ENCODE measurements around the gene HTN3. TPM values are rescaled to one million over a fixed set of nuclear protein-coding genes. Genes with fewer than 3 reads are reported as not detected.

HTN3 gene
- total and polyA plus RNA-seq, 9 of the 15 experiments (the other 6 are each of a cell fraction or from before 2014, with no cell fraction given): not detected

GRCh38 chr4:69999420-69999819 is 28.8 kb upstream of the HTN3 start:
- Histone ChIP-seq H3K9me3 (replicated peaks; ENCODE audit: control insufficient read depth, insufficient read depth, low read depth, low read length) (no peaks in the 10 kb centered on the region), H3K27ac (ENCODE audit: extremely low read depth, low read depth, low read length) (no peak overlapping the region), H3K36me3 (ENCODE audit: control insufficient read depth, insufficient read depth, low read length) (no peaks in the 10 kb centered on the region), H2AFZ (ENCODE audit: low read depth, low read length) (no peak overlapping the region), H4K20me1 (replicated peaks; ENCODE audit: control insufficient read depth, insufficient read depth, low read length) (no peaks in the 10 kb centered on the region), H3K9me1 (ENCODE audit: control insufficient read depth, insufficient read depth, low read length) (no peaks in the 10 kb centered on the region), H3K79me2 (ENCODE audit: control insufficient read depth, insufficient read depth, low read length) (no peaks in the 10 kb centered on the region), H3K4me1 (replicated peaks in 1 of 2; ENCODE audit: control insufficient read depth in 2 of 2, insufficient read depth in 2 of 2, low read length in 2 of 2) (no peaks in the 10 kb centered on the region), H3K4me3 (no peak overlapping the region), H3K9ac (ENCODE audit: insufficient read depth in 1 of 2, low read depth in 2 of 2, low read length in 2 of 2) (no peak overlapping the region), H3K4me2 (ENCODE audit: insufficient read depth, low read length) (no peak overlapping the region), H3K27me3 (ENCODE audit: control insufficient read depth in 2 of 2, insufficient read depth in 2 of 2, low read length in 2 of 2) (no peaks in the 10 kb centered on the region)
- CTCF ChIA-PET (ENCODE audit: low intra/inter-chr PET ratio): no interaction called here
- no TSS peak for BruUV-seq (replicated peaks)
- TF ChIP-seq NFE2L1 (tag; IDR thresholded peaks at IDR 0.05; ENCODE audit: borderline replicate concordance, low read depth): no peak
- no peak for TF ChIP-seq KAT8 (IDR thresholded peaks at IDR 0.05; ENCODE audit: low read depth)
- TF ChIP-seq ZBTB34 (CRISPR knock-in tag; IDR thresholded peaks at IDR 0.05): no peak
- TF ChIP-seq GABPA (tag; conservative IDR thresholded peaks at IDR 0.05; ENCODE audit: low read depth): no peak
- no peak for TF ChIP-seq FOXP1 (CRISPR knock-in tag; IDR thresholded peaks at IDR 0.05)
- no peak for TF ChIP-seq SMARCA5 (IDR thresholded peaks at IDR 0.05)
- TF ChIP-seq ZC3H8 (IDR thresholded peaks at IDR 0.05): no peak
- no peak for TF ChIP-seq HDGF (IDR thresholded peaks at IDR 0.05)
- no peak for TF ChIP-seq POLR2H (tag; IDR thresholded peaks at IDR 0.05; ENCODE audit: low read depth)
- no peak for TF ChIP-seq ATF1 (CRISPR knock-in tag; IDR thresholded peaks at IDR 0.05)
- no peak for TF ChIP-seq ATF1 (tag; IDR thresholded peaks at IDR 0.05)
- TF ChIP-seq, protein P1, sequence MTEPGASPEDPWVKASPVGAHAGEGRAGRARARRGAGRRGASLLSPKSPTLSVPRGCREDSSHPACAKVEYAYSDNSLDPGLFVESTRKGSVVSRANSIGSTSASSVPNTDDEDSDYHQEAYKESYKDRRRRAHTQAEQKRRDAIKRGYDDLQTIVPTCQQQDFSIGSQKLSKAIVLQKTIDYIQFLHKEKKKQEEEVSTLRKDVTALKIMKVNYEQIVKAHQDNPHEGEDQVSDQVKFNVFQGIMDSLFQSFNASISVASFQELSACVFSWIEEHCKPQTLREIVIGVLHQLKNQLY (CRISPR knock-in tag; conservative IDR thresholded peaks at IDR 0.05): no peak
- TF ChIP-seq SIX5 (IDR thresholded peaks at IDR 0.05; ENCODE audit: borderline replicate concordance in 1 of 2, insufficient read depth in 1 of 2, low read depth in 1 of 2, low read length in 2 of 2): no peak
- no peak for TF ChIP-seq ZNF197 (CRISPR knock-in tag; IDR thresholded peaks at IDR 0.05; ENCODE audit: low read depth)
- DNase-seq (ENCODE audit: extremely low read depth in 1 of 4, low spot score in 3 of 4): no peak
- intact Hi-C loops (cut with micrococcal nuclease): no loop called here
- ATAC-seq: no peak
- in situ Hi-C loops (cut with MboI): no loop called here
- WGBS (ENCODE audit: insufficient coverage, low coverage, missing lambda C conversion rate): 3% methylated on average over 3 of the region's 3 CpGs
- FAIRE-seq: no peak
- POLR2A ChIA-PET: no interaction called here
